DND-41 (cell line): ENCODE results near the gene BLOC1S4.

Experiments
- CTCF ChIP-seq: IDR thresholded peaks from 2 replicates; pipeline ENCODE4 v1.5.1; 2012; ENCODE audit warnings: borderline replicate concordance, low read length, moderate library complexity, mild to moderate bottlenecking; ENCODE audit not compliant: poor library complexity, severe bottlenecking; ENCODE audit errors: extremely low read depth
- EZH2 ChIP-seq: IDR thresholded peaks from 3 replicates; pipeline ENCODE4 v1.6.1; 2012; ENCODE audit warnings: borderline replicate concordance, low read depth, mild to moderate bottlenecking, moderate library complexity, low read length, inconsistent platforms; ENCODE audit not compliant: severe bottlenecking

- TF ChIP-seq CTCF (no peak), EZH2 (no peak)
These were observed 1.1 kb downstream of the BLOC1S4 start for GRCh38 chr4:6716958-6717655.
